ENCODE measurements around the gene ITGB8.
"Not testable (repeated sequence)": the region's sequence is repeated elsewhere in the genome, so short reads cannot be mapped to it uniquely, and the experiment has no call there.

ITGB8 gene

DNA sequence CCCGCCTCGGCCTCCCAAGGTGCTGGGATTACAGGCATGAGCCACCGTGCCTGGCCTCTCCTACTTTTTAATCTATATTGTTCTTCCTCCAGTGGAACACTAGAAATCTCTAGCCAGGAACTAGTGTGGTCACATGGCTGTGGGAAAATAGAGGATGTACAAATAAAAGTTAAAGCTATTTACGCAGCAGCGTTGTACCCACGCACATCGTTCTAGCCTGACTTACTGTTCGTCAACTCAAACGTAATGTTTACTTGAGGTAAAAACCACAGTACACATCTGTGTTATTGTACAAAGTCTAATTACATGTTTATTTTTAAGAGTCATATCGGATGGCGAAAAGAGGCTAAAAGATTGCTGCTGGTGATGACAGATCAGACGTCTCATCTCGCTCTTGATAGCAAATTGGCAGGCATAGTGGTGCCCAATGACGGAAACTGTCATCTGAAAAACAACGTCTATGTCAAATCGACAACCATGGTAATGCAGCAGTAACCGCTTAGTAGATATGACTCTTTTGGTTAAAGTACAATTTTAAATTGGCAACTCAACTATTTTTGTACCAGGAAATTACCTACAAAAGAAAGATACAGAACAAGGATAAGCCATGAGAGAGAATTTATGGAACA, 50.8 kb downstream of the ITGB8 start:
- no peak for DNase-seq (ENCODE audit: low spot score)

DNA sequence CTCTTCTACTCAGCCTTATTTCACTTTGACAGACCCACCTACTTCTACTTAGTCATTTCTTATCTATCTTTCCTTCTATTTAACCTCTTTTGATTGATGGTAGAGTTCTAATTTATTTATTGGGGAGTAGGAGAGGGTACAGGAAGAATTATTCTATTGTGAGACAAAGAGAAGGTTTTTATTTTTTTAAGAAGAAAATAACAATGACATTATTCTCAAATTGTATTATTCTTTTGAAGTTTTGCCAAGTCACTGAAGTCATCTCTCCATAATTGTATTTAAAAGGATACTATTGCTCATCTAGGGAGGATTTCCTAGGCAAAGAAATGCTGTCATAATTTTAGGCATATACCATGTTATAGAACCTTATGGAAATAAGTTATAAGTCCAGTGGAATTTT, 52.7 kb downstream of the ITGB8 start:
- no peak for DNase-seq (ENCODE audit: low spot score)

DNA sequence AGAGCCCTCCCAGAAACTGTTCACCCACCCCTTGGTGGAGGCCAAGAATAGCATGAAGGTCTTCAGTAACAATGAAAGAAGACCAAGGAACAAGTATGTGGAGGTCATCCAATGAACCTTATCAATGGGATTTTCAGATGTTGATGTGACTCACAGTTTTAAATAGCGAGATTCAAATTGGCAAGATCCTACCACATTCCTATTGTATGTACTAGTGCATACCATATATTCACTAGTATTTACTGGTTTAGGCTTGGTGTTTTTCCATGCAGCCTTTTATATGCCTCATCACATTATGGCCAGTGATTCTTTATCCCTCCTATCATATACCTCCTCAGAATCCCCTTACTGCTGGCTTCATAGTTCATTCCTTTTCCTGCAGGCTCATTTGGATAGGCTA, 54.4 kb downstream of the ITGB8 start:
- no peak for DNase-seq (ENCODE audit: low spot score)

DNA sequence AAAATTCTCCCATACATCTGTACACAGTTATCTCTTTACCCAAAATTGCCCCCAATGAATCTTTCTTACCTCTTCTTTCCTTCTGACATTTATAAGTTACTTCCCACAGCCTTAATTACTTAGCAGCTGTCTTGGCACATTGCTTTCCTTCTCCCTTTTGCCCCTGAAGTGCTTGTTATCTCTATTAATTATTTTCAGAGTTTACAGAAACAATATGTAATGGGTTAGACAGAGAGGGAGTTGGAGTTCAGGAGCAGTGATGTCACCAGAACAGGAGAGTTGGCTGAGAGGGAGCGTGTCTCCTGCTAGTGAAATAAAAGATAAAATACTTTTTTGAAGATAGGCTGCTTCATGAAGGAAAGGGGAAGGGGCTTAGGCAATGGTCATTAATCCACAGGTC, 57.4 kb downstream of the ITGB8 start:
- DNase-seq (ENCODE audit: low spot score) = no peak

DNA sequence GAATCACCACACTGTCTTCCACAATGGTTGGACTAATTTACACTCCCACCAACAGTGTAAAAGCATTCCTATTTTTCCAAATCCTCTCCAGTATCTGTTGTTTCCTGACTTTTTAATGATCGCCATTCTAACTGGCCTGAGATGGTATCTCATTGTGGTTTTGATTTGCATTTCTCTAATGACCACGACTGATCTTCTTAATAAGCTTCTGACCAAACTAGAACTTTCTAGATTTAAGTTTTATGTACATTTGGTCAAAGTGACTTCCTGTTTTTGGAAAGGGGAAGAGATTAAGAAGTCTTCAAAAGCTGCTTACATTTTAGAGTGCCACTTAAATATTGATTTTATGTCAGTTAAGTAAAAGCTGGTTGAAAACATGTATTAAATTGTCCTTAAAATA, 58.5 kb downstream of the ITGB8 start:
- not testable (repeated sequence) for DNase-seq (ENCODE audit: low spot score)

DNA sequence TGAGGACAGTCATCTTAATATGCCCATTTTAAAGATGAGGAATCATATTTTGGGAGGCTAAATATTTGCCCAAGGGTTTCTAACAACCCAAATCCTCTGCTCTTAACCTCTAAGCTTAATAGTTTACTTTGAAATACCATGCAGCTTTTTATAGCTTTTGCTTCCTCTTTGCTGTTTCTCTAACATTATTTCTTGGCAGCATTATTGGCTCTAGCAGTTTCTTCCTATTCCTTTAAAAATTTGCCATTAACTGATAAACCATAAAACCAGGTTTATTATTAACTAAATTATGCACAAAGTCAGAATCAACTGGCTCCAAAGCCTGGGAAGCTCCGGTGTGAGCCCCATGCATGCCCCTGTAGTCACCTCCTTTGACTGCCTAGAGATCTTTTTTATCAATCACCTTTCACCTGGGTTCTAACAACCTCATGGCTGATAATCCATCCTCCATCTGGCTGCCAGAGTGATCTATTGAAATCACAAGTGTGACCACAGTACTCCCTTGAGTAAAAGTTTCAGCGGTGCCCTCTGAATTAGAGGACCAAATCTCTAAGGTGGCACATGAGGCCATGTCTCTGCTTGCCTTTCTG, 62.4 kb downstream of the ITGB8 start:
- DNase-seq (ENCODE audit: low spot score) = no peak

DNA sequence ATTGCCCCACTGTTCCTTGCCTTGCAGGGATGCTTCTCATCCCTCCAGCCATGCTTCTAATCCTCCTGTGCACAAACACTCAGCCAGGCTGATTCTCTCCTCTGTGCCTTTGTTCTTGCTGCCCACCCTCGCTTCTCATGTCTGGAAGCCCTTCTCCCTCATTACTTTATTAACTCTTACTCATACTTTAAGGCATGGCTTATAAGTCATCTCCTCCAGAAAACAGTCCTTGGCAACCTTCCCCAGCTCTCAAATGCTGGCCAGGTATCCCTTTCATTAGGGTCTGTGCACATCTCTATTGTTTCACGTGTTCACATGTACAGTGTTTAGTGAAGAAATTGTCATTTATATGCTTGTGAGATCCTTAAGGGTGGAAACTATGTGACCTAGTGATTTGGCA, 62.9 kb downstream of the ITGB8 start:
- no peak for DNase-seq (ENCODE audit: low spot score)

DNA sequence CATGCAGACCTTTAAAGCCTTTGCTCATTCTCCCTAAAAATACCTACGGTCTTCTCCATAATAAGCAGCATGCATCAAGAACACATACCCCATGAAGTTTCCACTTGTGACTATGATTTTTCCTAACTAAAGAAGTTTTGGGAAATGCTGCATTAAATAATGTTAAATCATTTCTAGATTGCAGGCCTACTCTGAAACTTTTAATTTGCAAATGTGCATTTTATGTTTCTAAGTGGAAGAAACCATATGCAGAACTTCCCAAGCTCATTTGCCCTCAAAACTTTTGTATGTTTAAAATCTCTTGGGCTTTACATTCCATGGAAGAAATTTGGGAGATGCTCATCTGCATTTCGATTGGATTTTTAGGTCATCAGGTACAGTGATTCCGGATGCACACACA, 63.6 kb downstream of the ITGB8 start:
- DNase-seq (ENCODE audit: low spot score) = no peak

DNA sequence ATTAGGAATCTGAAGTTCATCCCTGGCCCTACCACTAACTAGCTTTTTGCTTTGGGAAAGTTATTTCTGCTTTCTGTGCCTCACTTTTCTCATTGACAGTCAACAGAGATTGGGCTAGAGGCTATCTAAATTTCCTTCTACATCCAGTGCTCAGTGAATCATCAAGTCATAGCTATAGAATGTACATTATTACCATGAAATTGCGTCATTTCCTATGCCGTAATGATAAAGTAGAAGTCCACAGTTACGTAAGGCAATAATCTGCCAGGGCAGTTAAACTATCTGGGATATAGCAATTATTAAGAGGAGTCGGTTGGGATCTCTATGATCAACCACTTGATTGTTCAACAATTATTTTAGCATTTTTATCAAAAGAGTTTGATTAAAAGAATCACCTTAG, 64.4 kb downstream of the ITGB8 start:
- no peak for DNase-seq (ENCODE audit: low spot score)

DNA sequence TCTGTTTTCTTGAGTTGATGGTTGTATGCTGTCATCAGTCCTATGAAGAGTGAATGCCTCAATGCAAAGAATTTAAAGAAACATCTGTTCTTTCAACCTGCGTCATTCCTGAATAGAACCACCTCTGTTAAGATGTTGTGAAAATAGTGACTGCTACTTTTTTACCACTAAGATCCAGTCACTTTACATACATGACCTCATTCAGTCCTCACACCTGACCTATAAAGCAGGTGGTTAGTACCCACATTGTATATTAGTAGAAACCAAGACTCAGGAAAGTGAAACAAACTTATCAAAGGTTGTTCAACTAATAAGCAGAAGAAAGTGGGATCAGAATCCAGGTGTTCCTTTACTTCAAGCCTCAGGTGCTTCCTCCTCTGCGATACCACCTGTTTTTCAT, 64.8 kb downstream of the ITGB8 start:
- no peak for DNase-seq (ENCODE audit: low spot score)

DNA sequence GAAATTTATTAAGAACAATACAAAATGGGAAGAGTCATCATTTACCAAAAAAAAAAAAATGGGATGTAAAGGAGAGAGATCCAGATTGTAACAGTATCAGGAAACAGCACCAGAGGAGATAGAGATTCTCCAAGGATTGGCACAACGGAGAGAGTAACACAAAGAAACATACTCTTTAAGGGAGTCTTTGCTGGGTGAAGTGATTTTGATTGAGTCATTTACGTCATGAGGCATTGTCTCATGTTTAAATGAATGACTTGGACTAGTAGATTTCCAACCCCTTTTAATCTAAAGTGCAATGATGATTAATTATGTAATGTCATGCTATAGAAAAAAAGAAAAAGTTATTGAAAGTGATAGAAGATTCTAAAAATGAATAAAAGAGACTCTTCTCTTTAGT, 68.8 kb downstream of the ITGB8 start:
- peak; percentile 96 for DNase-seq (ENCODE audit: low spot score)

DNA sequence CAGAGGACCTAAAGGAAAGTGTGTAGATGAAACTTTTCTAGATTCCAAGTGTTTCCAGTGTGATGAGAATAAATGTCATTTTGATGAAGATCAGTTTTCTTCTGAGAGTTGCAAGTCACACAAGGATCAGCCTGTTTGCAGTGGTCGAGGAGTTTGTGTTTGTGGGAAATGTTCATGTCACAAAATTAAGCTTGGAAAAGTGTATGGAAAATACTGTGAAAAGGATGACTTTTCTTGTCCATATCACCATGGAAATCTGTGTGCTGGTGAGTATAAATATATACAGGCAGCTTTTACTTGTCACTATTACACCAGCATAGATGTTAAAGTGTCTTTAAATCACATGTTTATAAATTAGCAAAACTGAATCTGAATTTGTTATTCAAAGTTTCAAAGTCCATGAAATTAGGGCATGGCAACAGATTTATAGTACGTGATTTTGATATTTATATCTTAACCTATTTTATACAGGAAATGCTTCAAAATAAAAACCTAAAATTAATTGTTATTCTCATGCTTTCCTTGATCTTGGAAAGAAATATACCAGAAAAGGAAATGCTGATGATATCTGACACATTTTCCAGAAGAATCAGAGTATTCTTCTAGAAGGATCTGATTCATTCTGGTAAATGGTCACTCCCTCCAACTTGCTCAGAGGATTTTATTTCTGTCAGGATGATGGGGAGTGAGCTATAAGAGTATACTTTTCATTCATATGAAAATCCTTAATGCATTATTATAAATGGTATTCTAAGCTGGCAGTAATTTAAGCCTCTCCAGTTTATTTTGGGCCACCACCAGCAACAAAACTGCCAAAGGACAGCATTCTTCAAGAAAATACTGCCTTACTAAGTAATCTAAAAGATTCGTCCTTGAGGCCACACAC, 71.4 kb downstream of the ITGB8 start:
- DNase-seq (ENCODE audit: low spot score) = peak; percentile 68

DNA sequence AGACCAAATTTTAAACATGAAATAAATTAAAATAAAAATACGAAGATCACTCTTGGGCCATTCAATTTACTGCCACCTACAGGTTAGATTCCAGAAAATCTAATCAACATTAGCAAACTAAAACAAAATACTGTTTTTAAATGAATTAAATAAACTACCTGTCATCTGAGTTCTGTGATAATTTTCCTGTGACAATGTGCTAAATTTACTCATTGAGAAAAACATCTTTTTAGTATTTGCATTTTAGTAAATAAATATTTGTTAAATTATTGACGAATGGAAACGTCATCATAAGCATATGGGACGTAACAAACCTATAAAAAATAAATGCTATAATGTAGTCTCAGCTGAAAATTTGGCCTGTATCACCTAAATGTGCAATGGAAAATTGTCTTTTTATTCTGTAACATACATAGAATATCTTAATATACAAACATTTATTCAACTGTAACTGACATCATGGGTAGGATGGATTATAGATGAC, 72.1 kb downstream of the ITGB8 start:
- DNase-seq (ENCODE audit: low spot score) = peak; percentile 14

DNA sequence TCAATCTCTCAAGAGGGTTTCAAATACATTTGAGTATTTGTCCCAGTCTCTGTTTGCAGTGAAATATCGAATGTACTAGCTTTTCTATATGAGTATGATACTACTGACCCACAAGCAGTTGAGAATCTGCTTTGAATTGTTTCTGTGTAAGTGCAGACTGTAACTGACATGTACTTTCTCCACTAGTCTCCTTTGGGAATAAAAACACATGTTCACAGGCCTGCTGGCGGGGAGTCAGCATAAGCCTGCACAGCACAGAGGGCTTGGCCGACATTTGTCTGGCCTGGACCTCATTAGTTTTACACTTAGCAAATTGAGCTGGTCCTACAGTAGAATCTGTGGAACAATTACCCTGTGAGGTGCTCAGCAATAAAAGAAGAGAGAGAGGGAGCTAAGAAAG, 72.6 kb downstream of the ITGB8 start:
- no peak for DNase-seq (ENCODE audit: low spot score)

DNA sequence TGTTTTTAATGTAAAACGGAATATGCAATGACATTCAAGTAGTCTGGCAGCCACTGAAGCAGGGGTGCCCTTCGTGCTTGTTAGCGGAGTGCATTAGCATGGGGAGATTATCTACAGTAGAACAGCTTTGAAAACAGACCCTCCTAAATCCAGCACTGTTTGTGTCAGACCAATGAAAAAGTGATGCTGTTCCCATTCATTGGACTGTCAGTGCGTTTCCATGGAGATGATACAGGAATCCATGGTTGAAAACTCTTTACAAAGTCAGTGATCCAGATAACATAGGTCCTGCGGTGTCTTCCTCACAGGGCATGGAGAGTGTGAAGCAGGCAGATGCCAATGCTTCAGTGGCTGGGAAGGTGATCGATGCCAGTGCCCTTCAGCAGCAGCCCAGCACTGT, 73.6 kb downstream of the ITGB8 start:
- no peak for DNase-seq (ENCODE audit: low spot score)

DNA sequence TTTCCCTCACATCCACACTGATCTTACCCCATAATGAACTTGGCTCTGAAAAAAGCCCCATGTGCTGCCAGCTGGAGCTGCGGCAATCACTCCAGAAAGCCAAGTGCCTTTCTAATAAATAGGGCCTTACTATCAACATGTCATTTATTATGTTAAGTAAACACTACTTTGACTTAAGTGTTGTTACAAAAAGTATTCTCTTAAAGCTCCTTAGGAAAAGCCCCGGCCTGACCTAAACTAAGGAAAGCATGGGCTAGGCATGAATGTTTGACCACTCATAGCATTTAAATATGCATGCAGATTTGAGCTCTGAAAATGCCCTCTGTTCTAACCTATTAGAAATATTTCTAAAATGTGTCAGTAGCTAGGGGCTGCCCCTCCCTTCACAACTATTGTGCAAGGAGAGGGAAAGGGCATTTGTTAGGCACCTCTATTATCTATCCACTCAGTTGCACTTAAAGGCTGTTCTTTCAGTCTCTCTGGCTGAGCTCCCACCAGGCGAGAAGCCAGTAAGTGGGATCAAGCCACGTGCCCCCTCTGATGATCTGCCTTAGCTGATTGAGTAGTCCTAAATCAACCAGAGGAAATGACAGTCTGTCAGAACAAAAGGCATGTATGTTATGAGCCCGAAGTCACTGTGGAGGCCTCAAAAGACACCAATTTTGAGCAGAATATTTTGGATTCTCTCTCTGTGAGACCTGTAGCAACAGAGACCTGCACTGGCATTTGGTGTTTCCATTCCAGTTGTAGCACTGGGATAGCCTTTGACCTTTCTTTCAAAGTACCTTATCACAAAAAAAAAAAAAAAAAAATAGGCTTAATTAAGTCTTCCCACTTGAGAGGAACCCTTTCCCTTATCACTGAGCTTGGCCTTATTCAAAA, 77.1 kb downstream of the ITGB8 start:
- peak; percentile 88 for DNase-seq (ENCODE audit: low spot score)

DNA sequence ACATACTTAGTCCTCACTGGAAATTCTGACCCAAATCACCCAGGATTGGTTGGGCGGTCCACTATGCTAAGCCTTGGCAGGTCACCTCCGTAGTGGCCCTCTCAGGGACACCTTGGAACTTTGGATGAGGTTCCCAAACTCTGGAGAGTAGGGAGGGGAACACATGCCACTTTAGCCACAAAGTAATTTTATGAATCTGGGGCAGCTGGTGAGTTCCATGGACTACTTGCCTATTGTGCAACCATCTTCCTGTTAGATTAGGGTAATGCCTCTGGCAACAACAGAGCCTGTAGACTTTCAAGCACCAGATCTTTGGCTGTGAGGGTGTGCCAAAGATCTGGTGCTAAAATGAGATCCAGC, 77.7 kb downstream of the ITGB8 start:
- DNase-seq (ENCODE audit: low spot score) = no peak

DNA sequence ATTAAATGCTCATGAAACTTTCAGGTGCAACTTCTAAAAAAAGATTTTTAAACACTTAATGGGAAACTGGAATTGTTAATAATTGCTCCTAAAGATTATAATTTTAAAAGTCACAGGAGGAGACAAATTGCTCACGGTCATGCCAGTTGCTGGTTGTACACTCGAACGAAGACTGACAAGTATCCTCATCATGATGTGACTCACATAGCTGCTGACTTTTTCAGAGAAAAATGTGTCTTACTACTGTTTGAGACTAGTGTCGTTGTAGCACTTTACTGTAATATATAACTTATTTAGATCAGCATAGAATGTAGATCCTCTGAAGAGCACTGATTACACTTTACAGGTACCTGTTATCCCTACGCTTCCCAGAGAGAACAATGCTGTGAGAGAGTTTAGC, 79.3 kb downstream of the ITGB8 start:
- no peak for DNase-seq (ENCODE audit: low spot score)

DNA sequence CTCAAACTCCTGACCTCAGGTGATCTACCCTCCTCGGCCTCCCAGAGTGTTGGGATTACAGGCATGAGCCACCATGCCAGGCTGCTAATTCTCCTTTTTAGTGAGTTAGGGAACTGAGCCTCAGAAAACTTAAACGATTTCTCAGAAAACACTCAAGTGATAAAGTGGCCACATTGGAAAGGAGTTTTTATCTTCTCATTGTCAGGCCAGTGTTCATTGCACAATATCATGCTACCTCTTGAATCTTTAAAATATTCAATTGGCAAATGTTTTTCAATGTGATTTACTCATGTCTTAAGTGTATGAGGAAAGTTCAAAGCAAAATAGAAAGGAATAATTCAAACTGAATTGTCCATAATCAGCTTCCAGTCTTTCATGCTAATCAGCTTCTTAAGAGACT, 80.7 kb downstream of the ITGB8 start:
- no peak for DNase-seq (ENCODE audit: low spot score)

DNA sequence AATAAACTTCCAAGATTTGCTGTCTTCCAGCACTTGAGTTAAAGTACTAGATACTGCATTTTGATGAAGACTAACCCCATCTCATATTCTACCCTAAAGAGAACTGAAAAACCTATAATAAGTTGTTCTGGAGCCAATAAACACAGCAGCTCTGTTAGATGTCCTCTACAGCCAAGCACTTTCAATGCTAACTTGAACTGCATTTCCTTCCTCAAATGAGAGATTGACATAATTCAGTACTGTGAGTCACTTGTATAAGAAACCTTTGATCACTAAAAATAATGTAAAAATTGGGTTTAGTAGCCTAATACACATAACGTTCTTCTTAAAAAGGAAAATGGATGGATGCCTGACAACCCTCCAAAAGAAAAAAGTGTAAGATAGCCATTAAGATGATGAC, 81.3 kb downstream of the ITGB8 start:
- no peak for DNase-seq (ENCODE audit: low spot score)

DNA sequence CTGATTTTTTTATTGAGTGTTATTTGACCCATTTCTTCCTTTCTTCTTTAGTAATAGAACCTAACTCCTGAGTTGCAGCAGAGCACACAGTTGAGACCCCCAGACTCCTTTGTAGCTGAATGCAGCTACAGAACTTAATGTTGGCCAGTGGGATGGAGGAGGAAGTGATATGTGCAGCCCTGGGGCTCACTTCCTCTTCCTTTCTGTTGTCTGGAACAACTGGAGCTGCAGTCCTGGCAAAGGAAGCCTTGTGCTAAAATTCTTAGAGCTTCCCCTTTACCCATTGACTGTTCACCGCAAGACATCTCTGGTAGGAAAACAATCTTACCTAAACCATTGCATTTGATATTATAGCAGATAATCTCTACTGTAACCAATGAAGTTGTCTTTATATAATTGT, 86.6 kb downstream of the ITGB8 start:
- no peak for DNase-seq (ENCODE audit: low spot score)

DNA sequence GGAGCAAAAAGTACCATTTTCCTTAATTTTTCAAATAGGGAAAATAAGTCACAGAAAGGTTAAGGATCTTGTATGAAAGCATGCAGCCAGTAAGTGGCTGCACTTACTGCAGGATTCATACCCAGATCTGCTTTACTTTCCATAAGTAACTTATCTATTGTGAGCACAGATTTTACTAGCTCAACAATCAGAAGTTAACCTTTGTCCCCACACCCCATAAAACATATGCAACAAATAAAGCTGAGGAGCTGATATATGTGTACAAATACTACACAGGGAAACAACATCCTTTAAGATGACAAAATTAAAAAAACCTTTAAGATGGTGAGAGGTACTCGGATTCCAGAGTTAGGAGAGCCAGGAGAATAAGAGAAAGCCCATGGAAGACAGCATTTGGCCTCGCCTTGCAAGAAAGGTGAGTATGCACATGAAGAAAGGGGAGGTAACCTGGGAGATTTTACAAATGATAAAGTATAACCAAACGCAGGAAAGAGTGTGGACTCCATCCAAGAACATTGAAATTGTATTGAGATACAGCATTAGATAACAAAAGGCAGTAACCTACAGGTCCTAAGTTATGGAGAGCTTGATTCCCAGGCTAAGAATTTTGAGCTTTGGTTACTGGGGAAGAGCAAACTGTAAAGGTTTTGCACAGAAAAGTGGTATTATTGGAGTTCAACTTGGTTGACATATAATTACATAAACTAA, 87.1 kb downstream of the ITGB8 start:
- no peak for DNase-seq (ENCODE audit: low spot score)

All from COLO829 (cell line).